Esophagus muscularis mucosa (tissue), 3 donors: ENCODE data around the gene LMNA.

Experiments
- CTCF ChIP-seq, 3 experiments: fragments of 200-600 bp in 2 of 3; fragments of 450-650 bp in 1 of 3; sonication (generic) in 2 of 3; IDR thresholded peaks; one replicate each; pipeline ENCODE4 v1.5.1; 2017 to 2019; ENCODE audit warnings: antibody characterized with exemption in 3 of 3, mild to moderate bottlenecking in 2 of 3, moderate library complexity in 1 of 3
- POLR2AphosphoS5 ChIP-seq, 2 donors: sonication (generic); formaldehyde crosslinking; IDR thresholded peaks; one replicate each; pipeline ENCODE4 v1.6.1; 2017; ENCODE audit warnings: antibody characterized with exemption in 2 of 2

GRCh38 chr1:156098784-156099183, 15.7 kb upstream of the LMNA start:
- TF ChIP-seq CTCF (IDR thresholded peaks at IDR 0.05) (no peak), POLR2AphosphoS5 (IDR thresholded peaks at IDR 0.05) (no peak)
